GM18511 (cell line): ENCODE results near the gene TNFSF10.
"Not testable (repeated sequence)": the region's sequence is repeated elsewhere in the genome, so short reads cannot be mapped to it uniquely, and the experiment has no call there.

Experiments used
- ATAC-seq: cut with Tn5 transposase; IDR thresholded peaks from one replicate; pipeline ENCODE4 v1.9.1; 2021; ENCODE audit warnings: mild to moderate bottlenecking, moderate library complexity; ENCODE audit not compliant: unreplicated experiment

The TNFSF10 gene

GRCh38 chr3:172544404-172544803 lies 21.2 kb upstream of the TNFSF10 start:
- ATAC-seq: no peak

GRCh38 chr3:172543884-172544283 lies 20.7 kb upstream of the TNFSF10 start:
- no peak for ATAC-seq

GRCh38 chr3:172543419-172543818 lies 20.2 kb upstream of the TNFSF10 start:
- ATAC-seq: no peak

- ATAC-seq: no peak
Observed at GRCh38 chr3:172542999-172543398, 19.8 kb upstream of the TNFSF10 start.

- no peak for ATAC-seq
Observed at GRCh38 chr3:172541945-172542488, 18.8 kb upstream of the TNFSF10 start.

- no peak for ATAC-seq
Observed at GRCh38 chr3:172540049-172540448, 16.8 kb upstream of the TNFSF10 start.

GRCh38 chr3:172539273-172539672 lies 16.0 kb upstream of the TNFSF10 start:
- no peak for ATAC-seq

DNA sequence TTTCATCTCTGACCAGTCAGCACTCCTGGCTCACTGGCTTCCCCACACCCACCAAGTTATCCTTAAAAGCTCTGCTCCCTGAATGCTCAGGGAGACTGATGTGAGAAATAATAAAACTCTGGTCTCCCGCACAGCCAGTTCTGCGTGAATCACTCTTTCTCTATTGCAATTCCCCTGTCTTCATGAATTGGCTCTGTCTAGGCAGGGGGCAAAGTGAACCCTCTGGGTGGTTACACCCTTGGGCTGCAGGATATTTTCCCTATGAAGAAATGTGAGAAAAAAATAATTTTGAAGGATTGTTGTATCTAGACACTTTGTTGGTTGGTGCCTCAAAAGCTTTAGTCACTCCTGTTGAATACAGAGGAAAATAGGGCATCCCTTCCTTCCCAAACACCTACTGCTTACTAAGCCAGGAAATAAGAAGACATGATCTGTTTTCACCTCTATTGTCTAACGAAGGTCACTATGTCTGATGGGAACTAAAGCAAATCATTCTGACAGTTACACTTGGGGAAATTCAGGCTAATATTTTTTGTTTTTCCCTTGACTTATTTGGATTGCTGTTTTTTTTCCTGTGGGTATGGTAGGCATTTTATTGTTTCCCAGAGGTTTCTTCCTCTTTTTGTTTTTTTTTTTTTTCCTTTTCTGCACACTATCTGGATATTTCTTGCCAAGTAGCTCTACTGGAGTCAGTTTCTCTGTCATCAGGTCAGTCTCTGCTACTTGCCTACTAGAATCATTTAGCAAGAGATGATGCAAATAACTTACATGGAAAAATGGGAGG lies 15.3 kb upstream of the TNFSF10 start:
- no peak for ATAC-seq

DNA sequence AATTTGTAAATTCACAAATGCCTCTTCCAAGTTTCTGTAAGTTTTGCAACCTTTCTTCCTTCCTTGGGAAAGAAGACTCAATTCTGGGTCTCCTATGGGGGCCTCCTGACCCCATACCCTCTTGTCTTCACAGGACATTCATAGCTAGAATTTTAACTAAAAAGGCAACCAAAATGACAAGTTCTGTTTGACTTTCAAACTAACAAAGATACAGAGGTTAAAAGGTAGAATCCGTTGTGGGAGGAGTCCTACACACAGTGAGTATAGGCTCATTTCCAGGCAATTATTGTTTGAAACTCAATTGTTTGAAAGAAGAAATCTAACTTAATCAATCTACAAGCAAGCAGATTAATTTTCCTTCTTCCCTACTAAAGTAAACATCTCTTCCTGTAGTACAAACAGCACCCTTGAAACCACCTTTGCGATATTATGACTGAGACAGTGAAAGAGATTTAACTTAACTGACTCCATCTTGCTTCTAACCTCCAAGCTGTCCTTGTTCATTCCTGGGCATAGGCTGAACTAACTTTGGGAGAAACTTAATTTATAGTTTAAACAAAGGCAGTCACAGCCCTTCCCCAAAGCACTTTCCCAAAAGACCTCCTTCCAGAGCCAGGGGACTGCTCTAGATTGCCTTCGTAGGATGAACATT lies 14.4 kb upstream of the TNFSF10 start:
- ATAC-seq: no peak

- no peak for ATAC-seq
Observed at GRCh38 chr3:172536993-172537419, 13.8 kb upstream of the TNFSF10 start.

DNA sequence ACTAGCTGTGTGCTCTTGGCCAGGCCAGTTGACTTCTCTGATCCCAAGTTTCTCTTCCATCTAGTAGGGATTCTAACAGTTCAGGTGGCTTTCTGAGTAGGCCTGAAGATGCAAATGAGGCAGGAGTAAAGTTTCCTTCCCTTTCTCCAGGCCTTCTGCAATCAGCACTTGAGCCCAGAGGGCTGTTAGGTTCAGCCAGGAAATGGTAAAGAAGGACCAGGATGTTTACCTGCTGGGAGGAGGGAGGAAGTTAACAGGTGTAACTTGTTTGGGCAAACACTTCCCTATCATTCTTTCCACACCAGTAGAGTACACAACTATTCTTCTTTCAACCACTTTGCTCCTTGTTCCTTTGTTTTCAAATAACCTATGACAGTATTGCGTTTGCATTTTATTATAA lies 13.3 kb upstream of the TNFSF10 start:
- ATAC-seq: no peak

DNA sequence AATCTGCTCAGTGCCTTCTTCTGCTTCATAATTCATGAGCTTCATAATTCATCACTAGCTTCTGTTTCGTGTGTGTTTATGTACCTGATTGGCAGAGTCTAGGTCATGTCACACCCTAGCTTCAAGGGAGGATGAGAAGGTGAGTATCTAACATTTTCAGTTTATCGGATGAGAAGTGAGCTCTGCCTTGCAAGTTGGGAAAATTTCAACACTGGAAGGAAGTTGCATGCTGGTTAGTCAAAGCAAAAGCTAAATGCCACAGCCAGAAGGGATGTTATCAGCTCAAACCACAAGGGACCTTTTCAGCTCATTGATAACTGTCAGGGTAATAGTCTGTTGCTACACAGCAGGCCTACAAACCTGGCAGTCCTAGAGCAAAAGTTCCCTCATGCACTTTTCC lies 7.3 kb upstream of the TNFSF10 start:
- peak; percentile 91 for ATAC-seq

DNA sequence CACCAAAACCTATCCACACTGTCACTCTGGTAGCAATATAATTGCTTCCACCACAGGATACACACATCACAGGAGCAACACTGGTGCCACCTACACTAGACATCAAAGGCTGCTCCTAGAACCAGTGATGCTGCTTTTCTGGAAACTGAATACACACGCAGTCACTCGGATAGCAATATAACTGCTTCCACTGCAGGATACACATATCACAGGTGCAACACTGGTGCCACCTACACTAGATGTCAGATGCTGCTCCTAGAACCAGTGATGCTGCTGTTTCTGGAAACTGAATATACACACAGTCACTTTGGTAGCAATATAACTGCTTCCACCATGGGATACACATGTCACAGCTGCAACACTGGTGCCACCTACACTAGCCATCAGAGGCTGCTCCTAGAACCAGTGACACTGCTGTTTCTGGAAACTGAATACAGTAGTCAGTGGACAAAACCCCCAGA lies 6.9 kb upstream of the TNFSF10 start:
- no peak for ATAC-seq

DNA sequence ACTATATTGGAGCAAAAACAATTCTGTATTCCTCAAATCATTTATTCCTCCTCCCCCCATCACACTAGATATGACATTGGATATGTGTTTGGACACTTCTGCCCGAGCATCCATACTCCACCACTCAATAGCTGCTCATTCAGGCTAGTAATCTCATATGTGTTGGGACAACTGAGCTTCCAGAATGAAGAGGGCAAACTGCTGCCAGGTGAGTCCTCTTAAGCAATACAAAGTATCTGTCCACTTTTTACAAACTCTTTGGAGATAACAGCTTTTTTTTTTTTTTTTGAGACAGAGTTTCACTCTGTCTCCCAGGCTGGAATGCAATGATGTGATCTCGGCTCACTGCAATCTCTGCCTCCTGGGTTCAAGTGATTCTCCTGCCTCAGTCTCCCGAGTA lies 5.4 kb upstream of the TNFSF10 start:
- no peak for ATAC-seq

DNA sequence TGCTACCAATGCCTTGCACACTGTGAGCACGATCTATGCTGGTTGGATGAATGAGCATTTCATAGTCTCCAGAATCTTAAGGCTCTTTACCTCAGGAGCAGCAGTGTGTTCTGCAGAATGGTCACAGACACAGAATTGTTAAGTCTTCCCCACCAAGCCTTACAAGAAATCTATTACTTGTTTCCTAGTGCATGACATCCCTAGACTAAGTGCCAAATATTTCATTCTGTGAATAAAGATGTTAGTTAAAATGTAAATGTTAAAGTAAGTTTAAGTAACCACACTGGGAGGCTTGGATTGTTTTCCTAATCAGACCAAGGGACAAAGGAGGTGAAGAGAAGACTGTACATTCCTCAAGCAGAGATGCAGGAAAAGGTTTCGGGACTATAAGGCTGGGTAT lies 4.1 kb upstream of the TNFSF10 start:
- ATAC-seq: no peak

GRCh38 chr3:172525116-172525613 lies 1.9 kb upstream of the TNFSF10 start:
- ATAC-seq: no peak

- ATAC-seq: no peak
Observed at GRCh38 chr3:172524611-172525010, 1.4 kb upstream of the TNFSF10 start.

- ATAC-seq: not testable (repeated sequence)
Observed at GRCh38 chr3:172521837-172522726, 1.1 kb downstream of the TNFSF10 start.

DNA sequence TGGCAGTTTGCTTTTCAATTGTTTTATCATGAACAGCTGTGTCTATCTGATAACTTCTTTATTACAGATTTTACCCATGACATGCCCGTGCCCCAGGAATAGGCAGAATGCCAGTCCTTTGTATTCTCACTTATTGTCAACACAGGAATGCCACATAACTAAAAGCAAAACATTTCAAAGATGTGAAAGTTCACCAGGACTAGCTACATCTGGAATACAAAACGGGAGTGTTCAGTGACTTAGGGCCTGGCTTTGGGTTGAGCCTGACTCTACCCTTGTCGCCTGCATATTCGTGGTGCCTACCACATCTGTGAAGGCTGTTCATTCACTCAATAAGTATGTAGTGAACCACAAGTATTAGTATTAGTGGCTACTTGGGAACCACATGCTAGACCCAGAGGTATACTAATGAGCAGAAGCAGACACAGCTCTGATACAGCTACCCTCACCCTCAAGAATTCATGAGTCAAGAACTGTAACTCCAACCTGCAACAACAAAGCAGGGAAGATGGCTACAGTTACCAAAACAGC lies 2.9 kb downstream of the TNFSF10 start:
- peak; percentile 61 for ATAC-seq

- ATAC-seq: no peak
Observed at GRCh38 chr3:172519740-172520139, 3.5 kb downstream of the TNFSF10 start.
